IPS-18a (cell line): ENCODE measurements around the gene CFAP45.
A peak's percentile ranks its signal among the peaks of the same experiment; 100 is the strongest.

Experiments
- H3K27ac ChIP-seq: one replicate; pipeline ENCODE4 v1.5.1; 2013; ENCODE audit warnings: low read length
- H3K27me3 ChIP-seq: one replicate; pipeline ENCODE4 v1.6.1; 2013; ENCODE audit warnings: mild to moderate bottlenecking, low read length; ENCODE audit not compliant: control insufficient read depth, insufficient read depth
- H3K36me3 ChIP-seq: one replicate; pipeline ENCODE4 v1.6.1; 2013; ENCODE audit warnings: low read depth, low read length; ENCODE audit not compliant: control insufficient read depth
- H3K4me1 ChIP-seq: one replicate; pipeline ENCODE4 v1.6.1; 2013; ENCODE audit warnings: low read depth, low read length; ENCODE audit not compliant: control insufficient read depth
- H3K4me3 ChIP-seq: one replicate; pipeline ENCODE4 v1.5.1; 2013; ENCODE audit warnings: low read length
- H3K9ac ChIP-seq: one replicate; pipeline ENCODE4 v1.6.1; 2013; ENCODE audit warnings: mild to moderate bottlenecking, low read length, moderate library complexity
- H3K9me3 ChIP-seq: one replicate; pipeline ENCODE4 v1.6.1; 2013; ENCODE audit warnings: low read depth, low read length; ENCODE audit not compliant: control insufficient read depth

Gene CFAP45

GRCh38 chr1:159919236-159919865 lies 19.4 kb upstream of the CFAP45 start:
- no peak overlapping the region for H3K9ac ChIP-seq
- peaks cover 12% of the 10 kb centered on the region for H3K36me3 ChIP-seq
- no peak overlapping the region for H3K27ac ChIP-seq
- no peaks in the 10 kb centered on the region for H3K9me3 ChIP-seq
- H3K4me1 ChIP-seq, result peaks cover 29% of the 10 kb centered on the region
- H3K27me3 ChIP-seq, result peaks cover 10% of the 10 kb centered on the region
- H3K4me3 ChIP-seq, result no peak overlapping the region

DNA sequence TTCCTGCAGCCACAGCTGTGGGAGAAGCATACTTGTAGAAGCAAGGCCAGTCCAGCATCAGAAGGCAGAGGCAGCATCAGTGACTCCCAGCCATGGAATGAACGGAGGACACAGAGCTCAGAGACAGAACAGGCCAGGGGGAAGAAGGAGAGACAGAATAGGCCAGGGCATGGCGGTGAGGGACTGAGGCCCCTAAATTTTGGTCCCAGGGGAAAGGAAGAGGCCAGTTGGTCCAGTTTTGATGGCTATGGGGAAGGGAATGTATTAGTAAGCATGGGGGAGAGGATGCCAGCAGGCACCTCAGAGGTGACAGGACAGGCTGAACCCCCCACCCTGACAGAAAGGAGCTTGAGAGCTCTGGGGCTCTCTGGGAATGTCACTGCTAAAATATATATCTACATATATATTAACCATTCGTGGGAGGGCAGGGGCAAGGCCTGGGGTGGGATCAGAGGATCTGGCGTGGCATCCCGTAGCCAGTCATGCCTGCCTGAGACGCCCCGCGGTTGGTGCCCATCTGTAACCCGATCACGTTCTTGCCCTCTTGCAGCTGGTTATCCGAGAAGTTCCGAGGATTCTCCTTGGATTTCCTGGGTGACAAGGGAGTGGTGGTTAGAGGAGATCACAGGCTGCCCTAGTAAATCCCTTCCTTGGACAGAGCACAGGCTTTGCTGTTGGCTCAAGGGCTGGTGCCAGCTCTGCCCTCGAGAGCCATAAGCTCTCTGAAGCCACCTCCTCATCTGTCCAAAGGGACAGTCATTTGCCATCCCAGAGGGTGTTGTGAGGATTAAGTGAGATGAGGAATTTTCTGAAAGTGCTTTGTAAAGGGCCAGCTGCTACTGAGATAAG lies 18.6 kb upstream of the CFAP45 start:
- H3K36me3 ChIP-seq, result peaks cover 12% of the 10 kb centered on the region
- H3K4me3 ChIP-seq, result no peak overlapping the region
- peaks cover 2% of the 10 kb centered on the region for H3K27me3 ChIP-seq
- H3K9me3 ChIP-seq, result no peaks in the 10 kb centered on the region
- peaks cover 32% of the 10 kb centered on the region for H3K4me1 ChIP-seq
- H3K27ac ChIP-seq, result no peak overlapping the region
- H3K9ac ChIP-seq, result no peak overlapping the region

DNA sequence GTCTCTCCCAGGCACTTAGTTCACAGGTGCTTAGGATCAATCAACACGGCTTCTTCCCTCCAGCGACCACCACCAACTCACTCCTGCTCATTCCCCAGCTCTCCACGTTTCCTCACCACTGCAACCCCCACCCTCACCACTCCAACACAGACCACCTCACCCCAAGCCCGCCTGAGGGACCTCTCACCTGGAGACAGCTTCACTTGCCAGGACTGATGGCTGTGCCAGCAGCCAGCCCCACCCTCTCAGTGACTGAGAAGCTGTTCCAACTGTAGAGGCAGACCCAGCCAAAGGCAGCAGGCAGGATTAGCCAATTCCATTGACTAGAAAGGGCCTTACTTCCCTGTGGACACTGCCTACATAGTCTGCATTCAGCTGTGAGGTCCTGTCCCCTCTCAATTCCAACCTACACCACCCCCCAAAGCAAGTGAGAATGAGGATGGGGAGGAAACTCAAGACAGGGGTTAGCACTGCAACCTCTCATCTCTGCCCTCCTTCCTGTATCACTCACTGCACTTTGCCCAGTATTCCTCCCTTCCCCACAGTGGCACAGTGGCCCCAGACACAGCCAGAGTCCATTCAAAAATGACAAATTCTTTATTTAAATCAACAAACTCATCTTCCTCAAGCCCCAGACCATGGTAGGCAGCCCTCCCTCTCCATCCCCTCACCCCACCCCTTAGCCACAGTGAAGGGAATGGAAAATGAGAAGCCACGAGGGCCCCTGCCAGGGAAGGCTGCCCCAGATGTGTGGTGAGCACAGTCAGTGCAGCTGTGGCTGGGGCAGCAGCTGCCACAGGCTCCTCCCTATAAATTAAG lies 17.8 kb upstream of the CFAP45 start:
- peaks cover 28% of the 10 kb centered on the region for H3K4me1 ChIP-seq

DNA sequence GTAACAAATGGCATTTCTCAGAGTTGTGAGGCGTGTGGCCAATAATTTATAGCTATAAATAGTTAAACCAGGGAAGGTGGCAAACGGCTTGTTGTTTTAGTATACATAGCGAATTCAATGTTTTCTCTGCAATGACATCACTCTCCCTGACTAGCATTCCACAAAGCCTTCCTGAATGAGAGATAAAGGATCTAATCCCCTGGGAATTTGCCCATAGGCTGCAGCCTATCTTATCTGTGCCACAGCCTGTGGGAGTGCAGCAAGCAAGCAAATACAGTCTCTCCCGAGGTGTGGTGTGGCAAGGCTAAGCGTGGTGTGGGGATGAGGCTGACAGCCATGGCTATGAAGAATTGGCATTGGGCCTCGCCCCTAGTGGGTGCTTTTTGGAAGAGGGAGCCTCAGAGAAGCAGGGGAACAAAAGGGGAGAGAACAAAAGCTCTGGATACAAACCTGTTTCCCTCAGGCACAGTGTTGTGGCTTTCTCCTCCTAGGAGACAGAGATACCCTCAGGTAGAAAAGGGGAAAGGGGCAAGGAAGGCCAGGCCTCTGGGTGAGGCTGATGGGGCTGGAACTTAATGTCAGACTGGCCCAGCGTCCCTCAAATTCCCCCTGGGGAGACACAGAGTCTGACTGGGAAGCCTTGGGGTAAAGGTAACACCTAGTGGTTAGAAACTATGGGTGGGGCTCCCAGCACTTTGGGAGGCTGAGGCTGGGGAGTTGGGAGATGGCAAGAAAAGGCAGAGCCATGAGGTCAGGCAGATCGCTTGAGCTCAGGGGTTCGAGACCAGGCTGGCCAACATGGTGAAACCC lies 16.5 kb upstream of the CFAP45 start:
- Histone ChIP-seq H3K27me3 (no peaks in the 10 kb centered on the region), H3K27ac (no peak overlapping the region)

More for the DNA sequence above, 17.8 kb upstream of the CFAP45 start:
- H3K4me3 ChIP-seq, result no peak overlapping the region
- H3K9me3 ChIP-seq, result no peaks in the 10 kb centered on the region
- H3K36me3 ChIP-seq, result peaks cover 12% of the 10 kb centered on the region
- no peak overlapping the region for H3K9ac ChIP-seq
- no peaks in the 10 kb centered on the region for H3K27me3 ChIP-seq
- H3K27ac ChIP-seq, result no peak overlapping the region

DNA sequence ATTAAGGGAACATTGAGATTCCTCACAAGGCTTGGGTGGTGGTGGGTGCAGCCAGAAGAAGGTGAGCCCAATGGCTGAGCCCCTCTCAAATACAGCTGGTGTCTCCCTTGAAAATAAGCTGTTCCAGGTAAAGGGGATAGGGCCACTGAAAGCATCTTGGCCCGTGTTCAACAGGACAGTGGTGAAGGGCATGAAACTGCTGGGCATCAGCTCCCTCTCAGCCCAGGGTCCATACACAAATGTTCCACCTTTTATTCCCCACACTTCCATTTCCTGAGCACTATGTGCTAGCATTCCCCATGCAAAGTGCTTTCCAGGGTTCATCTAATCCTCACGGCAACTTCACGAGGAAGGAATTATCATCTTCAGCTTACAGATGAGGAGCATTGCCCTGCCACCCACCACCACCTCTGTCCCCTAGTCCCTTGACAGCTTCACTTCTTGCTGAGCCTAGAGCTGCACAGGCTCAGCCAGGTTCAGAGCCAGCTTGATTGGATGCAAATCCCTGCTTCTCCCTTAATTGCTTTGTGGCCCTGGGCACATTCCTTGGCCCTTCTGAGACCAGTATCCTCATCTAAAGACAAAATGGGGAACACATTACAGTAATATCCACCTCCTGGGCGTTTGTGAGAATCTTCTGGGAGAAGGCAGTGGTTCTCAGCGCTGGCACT lies 15.7 kb upstream of the CFAP45 start:
- Histone ChIP-seq H3K9me3 (no peaks in the 10 kb centered on the region), H3K36me3 (peaks cover 12% of the 10 kb centered on the region), H3K4me3 (no peak overlapping the region), H3K27ac (no peak overlapping the region), H3K4me1 (peaks cover 33% of the 10 kb centered on the region), H3K27me3 (no peaks in the 10 kb centered on the region), H3K9ac (no peak overlapping the region)

More for the DNA sequence above, 16.5 kb upstream of the CFAP45 start:
- peaks cover 12% of the 10 kb centered on the region for H3K36me3 ChIP-seq
- no peaks in the 10 kb centered on the region for H3K9me3 ChIP-seq
- no peak overlapping the region for H3K4me3 ChIP-seq
- H3K9ac ChIP-seq, result no peak overlapping the region
- peaks cover 28% of the 10 kb centered on the region for H3K4me1 ChIP-seq

DNA sequence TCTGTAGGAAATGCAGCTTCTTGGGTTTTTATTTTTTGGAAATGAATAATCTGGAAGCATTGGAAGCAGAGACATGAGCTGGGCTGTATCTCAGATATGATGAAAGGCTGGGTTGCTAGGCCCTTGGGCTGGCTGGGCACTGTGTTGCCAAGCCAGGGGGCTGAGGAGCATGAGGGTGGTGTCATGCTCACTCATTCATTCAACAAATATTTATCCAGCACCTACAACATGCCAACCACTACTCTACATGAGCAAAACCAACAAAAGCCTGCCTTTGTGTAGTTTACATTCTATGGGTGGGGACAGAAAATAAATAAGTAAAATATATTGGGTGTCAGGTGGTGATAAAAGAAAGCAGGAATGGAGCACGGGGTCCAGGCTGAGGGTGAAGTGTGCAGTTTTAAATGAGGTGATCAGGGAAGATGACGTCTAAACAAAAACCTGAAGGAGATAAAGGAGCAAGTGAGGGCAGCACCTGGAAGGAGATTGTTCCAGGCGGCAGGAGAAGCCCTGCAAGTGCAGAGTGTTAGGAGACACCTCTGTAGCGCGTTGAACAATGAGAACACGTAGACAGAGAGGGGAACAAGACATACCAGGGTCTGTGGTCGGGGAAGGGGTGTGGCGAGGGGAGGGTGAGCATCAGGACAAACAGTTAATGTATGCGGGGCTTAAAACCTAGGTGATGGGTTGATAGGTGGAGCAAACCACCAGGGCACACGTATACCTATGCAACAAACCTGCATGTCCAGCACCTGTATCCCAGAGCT lies 14.5 kb upstream of the CFAP45 start:
- Histone ChIP-seq H3K9ac (no peak overlapping the region), H3K4me1 (peaks cover 43% of the 10 kb centered on the region), H3K27me3 (no peaks in the 10 kb centered on the region), H3K36me3 (peaks cover 5% of the 10 kb centered on the region), H3K9me3 (no peaks in the 10 kb centered on the region), H3K4me3 (no peak overlapping the region), H3K27ac (peak overlapping the region; percentile 51)

GRCh38 chr1:159913451-159914192 lies 13.7 kb upstream of the CFAP45 start:
- H3K9ac ChIP-seq, result no peak overlapping the region
- H3K9me3 ChIP-seq, result no peaks in the 10 kb centered on the region
- no peaks in the 10 kb centered on the region for H3K36me3 ChIP-seq
- H3K4me3 ChIP-seq, result no peak overlapping the region
- peaks cover 43% of the 10 kb centered on the region for H3K4me1 ChIP-seq
- H3K27ac ChIP-seq, result peak overlapping the region; percentile 51
- H3K27me3 ChIP-seq, result no peaks in the 10 kb centered on the region

GRCh38 chr1:159911326-159912070 lies 11.5 kb upstream of the CFAP45 start:
- Histone ChIP-seq H3K4me1 (peaks cover 43% of the 10 kb centered on the region), H3K9ac (no peak overlapping the region), H3K36me3 (no peaks in the 10 kb centered on the region), H3K9me3 (no peaks in the 10 kb centered on the region), H3K27me3 (no peaks in the 10 kb centered on the region), H3K27ac (no peak overlapping the region), H3K4me3 (no peak overlapping the region)

DNA sequence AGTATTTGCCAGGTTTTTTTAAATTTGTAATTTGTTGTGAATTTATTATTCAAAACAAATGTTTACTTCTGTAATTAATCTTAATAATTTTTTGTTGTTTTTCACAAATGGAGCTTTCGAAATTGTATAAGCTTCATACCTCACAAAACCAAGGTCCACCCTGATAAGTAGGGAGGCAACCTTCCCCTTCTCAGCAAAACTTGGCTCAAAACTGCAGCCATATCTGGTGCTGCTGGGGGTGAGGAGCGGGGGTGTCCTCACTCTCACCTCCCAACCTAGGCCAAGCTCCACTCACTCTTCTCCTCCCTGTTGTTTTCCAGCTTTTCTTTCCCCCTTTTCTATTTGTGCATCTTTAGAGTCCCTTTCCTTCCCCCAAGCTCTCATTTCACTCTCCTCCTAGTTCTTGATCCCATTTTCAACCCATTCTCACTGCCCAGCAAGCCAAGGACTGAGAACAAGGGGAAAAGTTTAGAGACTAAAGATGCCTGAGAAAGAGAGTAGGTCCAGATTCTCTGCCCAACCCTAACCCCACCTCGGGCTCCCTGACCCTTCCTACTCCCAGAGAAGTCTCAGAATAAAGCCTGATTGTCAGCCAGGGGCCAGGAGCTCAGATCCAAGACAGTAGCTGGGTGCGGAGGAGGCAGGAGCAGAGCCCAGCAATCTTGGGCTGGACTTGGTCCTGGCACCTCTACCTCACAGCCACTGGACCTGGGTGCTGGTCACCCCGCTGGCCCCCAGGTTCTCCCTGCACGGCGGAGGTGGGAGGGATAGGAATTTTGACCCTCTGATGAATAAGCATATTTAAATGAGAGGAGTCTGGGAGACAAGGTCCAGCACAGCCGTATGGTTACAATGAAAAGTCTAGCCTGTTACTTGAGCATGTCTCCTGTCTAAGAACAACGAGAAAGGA lies 8.3 kb upstream of the CFAP45 start:
- H3K9ac ChIP-seq, result no peak overlapping the region
- H3K9me3 ChIP-seq, result no peaks in the 10 kb centered on the region
- H3K27me3 ChIP-seq, result no peaks in the 10 kb centered on the region
- peaks cover 16% of the 10 kb centered on the region for H3K4me1 ChIP-seq
- no peak overlapping the region for H3K27ac ChIP-seq
- no peak overlapping the region for H3K4me3 ChIP-seq
- no peaks in the 10 kb centered on the region for H3K36me3 ChIP-seq
